Suprapubic skin (tissue), 4 donors: ENCODE measurements around the gene IGF2BP2.

Experiments
- POLR2A ChIP-seq, 2 donors: fragments of 450-650 bp; IDR thresholded peaks; one replicate each; pipeline ENCODE4 v1.6.1; 2017; ENCODE audit warnings: antibody characterized with exemption in 2 of 2, mild to moderate bottlenecking in 2 of 2, moderate library complexity in 2 of 2
- POLR2AphosphoS5 ChIP-seq, 3 donors: sonication (generic); formaldehyde crosslinking; IDR thresholded peaks; one replicate each; pipeline ENCODE4 v1.6.1; 2017; ENCODE audit warnings: antibody characterized with exemption in 3 of 3
- TF ChIP-seq, protein P1 (sequence below), 2 donors: fragments of 200-600 bp in 1 of 2; fragments of 450-650 bp in 1 of 2; sonication (generic) in 1 of 2; IDR thresholded peaks; one replicate each; pipeline ENCODE4 v1.5.1; 2016 to 2019; ENCODE audit warnings: antibody characterized with exemption in 2 of 2, mild to moderate bottlenecking in 1 of 2, moderate library complexity in 1 of 2

DNA sequence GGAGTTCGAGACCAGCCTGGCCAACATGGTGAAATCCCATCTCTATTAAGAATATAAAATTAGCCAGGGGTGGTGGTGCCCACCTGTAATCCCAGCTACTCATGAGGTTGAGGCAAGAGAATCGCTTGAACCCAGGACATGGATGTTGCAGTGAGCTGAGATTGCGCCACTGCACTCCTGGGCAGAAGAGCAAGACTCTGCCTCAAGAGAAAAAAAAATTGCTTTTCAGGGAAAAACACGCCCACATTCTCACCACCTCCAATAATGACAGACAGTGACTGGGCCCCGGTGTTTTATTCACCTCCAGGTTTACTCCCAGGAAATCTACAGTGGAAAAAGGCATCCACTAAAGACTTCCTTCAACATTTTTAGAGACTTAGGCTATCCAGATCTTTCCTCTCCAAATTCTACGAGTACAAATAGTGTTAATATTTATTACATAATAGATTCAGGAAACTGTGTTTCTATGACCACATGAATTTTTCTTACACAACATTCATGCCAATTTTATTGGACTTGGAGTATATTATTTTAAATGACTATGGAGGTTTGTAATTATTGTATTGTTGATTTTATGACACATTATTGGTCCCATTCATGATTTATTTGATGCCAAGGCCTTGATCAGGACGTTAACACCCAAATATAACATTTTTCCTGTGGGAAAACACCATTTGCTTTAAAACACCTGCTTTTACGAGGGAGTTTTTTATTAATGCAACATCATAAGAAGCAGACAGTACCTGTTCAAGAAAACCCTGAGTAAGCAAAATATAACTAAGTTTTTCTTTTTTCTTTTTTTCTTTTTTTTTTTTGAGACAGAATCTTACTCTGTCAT is 26.6 kb downstream of the IGF2BP2 start:
- TF ChIP-seq, protein P1, sequence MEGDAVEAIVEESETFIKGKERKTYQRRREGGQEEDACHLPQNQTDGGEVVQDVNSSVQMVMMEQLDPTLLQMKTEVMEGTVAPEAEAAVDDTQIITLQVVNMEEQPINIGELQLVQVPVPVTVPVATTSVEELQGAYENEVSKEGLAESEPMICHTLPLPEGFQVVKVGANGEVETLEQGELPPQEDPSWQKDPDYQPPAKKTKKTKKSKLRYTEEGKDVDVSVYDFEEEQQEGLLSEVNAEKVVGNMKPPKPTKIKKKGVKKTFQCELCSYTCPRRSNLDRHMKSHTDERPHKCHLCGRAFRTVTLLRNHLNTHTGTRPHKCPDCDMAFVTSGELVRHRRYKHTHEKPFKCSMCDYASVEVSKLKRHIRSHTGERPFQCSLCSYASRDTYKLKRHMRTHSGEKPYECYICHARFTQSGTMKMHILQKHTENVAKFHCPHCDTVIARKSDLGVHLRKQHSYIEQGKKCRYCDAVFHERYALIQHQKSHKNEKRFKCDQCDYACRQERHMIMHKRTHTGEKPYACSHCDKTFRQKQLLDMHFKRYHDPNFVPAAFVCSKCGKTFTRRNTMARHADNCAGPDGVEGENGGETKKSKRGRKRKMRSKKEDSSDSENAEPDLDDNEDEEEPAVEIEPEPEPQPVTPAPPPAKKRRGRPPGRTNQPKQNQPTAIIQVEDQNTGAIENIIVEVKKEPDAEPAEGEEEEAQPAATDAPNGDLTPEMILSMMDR (IDR thresholded peaks at IDR 0.05) = no peak
- no peak for TF ChIP-seq POLR2A (IDR thresholded peaks at IDR 0.05)
- TF ChIP-seq POLR2AphosphoS5 (IDR thresholded peaks at IDR 0.05) = no peak
